Stimulated activated naive CD8-positive, alpha-beta T cell treated with anti-CD3 and anti-CD28 coated beads, Interleukin-15, Interleukin-2, amounts not matched to agents 100 ng/mL and 50 ng/mL, for 24 hours (primary cell): ENCODE measurements around the gene GAS1.

ENCODE experiments used
- H3K27ac Mint-ChIP-seq: one replicate; pipeline ENCODE4 v1.8.0; 2021; ENCODE audit warnings: mild to moderate bottlenecking, mixed read lengths
- H3K27me3 Mint-ChIP-seq: one replicate; pipeline ENCODE4 v1.8.0; 2021; ENCODE audit warnings: mixed read lengths
- H3K36me3 Mint-ChIP-seq: one replicate; pipeline ENCODE4 v1.8.0; 2021; ENCODE audit warnings: low read depth, mixed read lengths
- H3K4me1 Mint-ChIP-seq: one replicate; pipeline ENCODE4 v1.8.0; 2021; ENCODE audit warnings: low read depth, mixed read lengths
- H3K4me3 Mint-ChIP-seq: one replicate; pipeline ENCODE4 v1.8.0; 2021; ENCODE audit warnings: mild to moderate bottlenecking, mixed read lengths
- H3K9me3 Mint-ChIP-seq: one replicate; pipeline ENCODE4 v1.8.0; 2021; ENCODE audit warnings: mixed read lengths

The GAS1 gene, protein sequence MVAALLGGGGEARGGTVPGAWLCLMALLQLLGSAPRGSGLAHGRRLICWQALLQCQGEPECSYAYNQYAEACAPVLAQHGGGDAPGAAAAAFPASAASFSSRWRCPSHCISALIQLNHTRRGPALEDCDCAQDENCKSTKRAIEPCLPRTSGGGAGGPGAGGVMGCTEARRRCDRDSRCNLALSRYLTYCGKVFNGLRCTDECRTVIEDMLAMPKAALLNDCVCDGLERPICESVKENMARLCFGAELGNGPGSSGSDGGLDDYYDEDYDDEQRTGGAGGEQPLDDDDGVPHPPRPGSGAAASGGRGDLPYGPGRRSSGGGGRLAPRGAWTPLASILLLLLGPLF

DNA sequence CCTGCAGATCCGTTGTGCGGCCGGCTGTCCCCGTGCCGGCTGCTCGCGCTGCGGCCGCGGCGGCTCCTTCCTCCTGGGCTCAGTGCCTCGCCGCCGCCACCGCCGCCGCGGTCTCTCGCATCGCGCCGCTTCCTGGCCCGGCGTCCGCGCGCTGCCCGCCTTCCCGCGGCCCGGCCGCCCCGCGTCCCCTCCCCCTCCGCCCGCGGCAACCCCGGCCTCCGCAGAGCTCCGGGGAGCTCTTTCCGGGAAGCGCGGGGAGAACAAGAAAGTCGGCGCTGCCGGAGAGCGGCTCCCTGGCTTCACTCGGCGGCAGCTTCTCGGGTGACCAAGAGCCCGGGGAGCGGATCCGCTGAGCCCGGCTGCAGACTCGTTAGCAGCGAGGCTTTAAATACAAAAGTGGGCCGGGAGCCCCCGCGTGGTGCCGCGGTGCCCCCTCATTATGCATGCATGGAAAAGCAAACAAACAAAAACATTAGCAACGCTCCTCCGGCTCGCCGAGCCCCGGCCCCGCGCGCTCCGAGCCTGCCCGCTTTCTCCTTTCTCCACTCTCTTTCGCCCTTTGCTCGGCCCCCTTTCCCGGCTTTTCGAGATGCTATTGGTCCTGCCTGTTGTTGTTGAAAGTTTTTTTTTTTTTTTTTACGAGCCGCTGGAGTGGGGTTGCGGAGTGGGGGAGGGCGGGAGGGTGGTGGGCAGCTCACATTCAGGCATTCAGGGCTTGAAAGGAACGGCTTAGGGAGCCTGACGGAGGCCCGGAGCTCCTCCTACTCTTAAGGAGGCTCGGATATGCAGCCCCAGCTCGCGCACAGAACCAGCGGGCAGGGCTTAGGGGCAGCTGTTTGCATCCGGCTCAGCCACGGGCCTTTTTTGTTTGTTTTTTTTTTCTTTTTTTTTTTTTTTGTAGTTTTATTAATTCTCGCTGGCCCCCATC is at the start of gene GAS1:
TSS of gene GAS1 (minus strand) at position 361 of the 928 bp plus-strand sequence. CDS start 727 bp downstream, outside the sequence.
- H3K4me3 Mint-ChIP-seq = peak within 1 kb of the TSS; percentile 80
- H3K27ac Mint-ChIP-seq = no peak within 1 kb of the TSS
- peaks cover 20% of the 10 kb centered on the region for H3K4me1 Mint-ChIP-seq
- peaks cover 38% of the 10 kb centered on the region for H3K27me3 Mint-ChIP-seq
- no peaks in the 10 kb centered on the region for H3K9me3 Mint-ChIP-seq
- no peaks in the 10 kb centered on the region for H3K36me3 Mint-ChIP-seq

GRCh38 chr9:86994231-86994630 is 46.9 kb upstream of the GAS1 start:
- H3K36me3 Mint-ChIP-seq = no peaks in the 10 kb centered on the region
- no peaks in the 10 kb centered on the region for H3K9me3 Mint-ChIP-seq
- no peaks in the 10 kb centered on the region for H3K4me1 Mint-ChIP-seq
- peaks cover 31% of the 10 kb centered on the region for H3K27me3 Mint-ChIP-seq
- H3K4me3 Mint-ChIP-seq = no peak overlapping the region
- no peak overlapping the region for H3K27ac Mint-ChIP-seq

- Mint-ChIP-seq H3K27me3 (peaks cover 35% of the 10 kb centered on the region), H3K9me3 (no peaks in the 10 kb centered on the region), H3K36me3 (no peaks in the 10 kb centered on the region)
Observed at GRCh38 chr9:86993830-86994229, 46.5 kb upstream of the GAS1 start.

DNA sequence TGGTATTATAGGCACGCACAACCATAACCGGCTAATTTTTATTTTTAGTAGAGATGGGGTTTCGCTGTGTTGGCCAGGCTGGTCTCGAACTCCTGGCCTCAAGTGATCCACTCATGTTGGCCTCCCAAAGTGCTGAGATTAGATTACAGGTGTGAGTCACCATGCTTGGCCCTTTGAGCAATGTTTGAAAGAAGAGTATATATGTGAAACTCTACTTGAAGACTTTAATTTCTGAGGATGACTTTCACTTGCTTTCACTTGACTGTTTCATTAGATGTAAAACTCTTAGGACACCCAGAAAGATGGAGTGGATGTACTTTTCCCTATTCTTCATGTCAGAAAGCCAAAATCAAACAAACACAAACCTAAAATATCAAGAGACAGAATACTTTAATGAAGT is 43.8 kb upstream of the GAS1 start:
- Mint-ChIP-seq H3K36me3 (no peaks in the 10 kb centered on the region), H3K4me1 (no peaks in the 10 kb centered on the region), H3K27ac (no peak overlapping the region), H3K27me3 (peaks cover 33% of the 10 kb centered on the region), H3K9me3 (no peaks in the 10 kb centered on the region), H3K4me3 (no peak overlapping the region)

More at GRCh38 chr9:86993830-86994229, 46.5 kb upstream of the GAS1 start:
- Mint-ChIP-seq H3K4me1 (no peaks in the 10 kb centered on the region), H3K27ac (no peak overlapping the region), H3K4me3 (no peak overlapping the region)

DNA sequence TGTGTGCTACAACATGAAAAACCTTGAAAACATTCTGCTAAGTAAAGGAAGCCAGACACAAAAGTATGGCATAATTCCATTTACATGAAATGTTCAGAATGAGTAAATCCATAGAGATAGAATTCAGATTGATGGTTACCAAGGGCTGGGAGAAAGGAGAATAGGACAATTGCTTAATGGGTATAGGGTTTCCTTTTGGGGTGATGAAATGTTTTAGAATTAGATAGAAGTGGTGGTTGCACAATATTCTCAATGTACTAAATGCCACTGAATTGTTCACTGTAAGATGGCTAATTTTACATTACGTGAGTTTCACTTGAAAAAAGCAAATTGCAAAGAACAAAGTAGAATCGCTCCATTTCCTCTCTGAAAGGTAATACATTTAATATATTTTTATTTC is 43.0 kb upstream of the GAS1 start:
- no peak overlapping the region for H3K27ac Mint-ChIP-seq
- H3K4me3 Mint-ChIP-seq = no peak overlapping the region
- H3K27me3 Mint-ChIP-seq = peaks cover 25% of the 10 kb centered on the region
- no peaks in the 10 kb centered on the region for H3K9me3 Mint-ChIP-seq
- H3K4me1 Mint-ChIP-seq = no peaks in the 10 kb centered on the region
- no peaks in the 10 kb centered on the region for H3K36me3 Mint-ChIP-seq

DNA sequence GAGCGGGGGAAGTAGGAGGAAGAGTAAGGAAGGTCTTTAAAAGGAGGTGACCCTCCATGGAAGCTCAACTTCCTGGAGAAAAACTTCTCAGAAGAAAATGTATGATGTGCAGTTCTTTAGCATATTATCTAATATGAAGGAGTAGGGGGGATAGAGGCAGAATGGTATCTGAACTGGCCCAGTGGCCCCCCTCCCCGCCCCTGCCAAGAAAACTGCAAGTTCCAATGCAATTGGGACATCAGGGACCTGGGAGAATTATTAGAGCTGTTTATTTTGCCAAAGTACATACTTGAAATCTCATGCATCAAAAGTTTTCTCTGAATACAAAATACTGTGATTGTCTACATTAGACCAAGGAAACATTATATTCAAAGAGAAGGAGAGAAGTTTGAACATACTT is 40.6 kb upstream of the GAS1 start:
- no peak overlapping the region for H3K4me3 Mint-ChIP-seq
- no peak overlapping the region for H3K27ac Mint-ChIP-seq
- no peaks in the 10 kb centered on the region for H3K4me1 Mint-ChIP-seq
- H3K9me3 Mint-ChIP-seq = no peaks in the 10 kb centered on the region
- peaks cover 18% of the 10 kb centered on the region for H3K27me3 Mint-ChIP-seq
- H3K36me3 Mint-ChIP-seq = no peaks in the 10 kb centered on the region

DNA sequence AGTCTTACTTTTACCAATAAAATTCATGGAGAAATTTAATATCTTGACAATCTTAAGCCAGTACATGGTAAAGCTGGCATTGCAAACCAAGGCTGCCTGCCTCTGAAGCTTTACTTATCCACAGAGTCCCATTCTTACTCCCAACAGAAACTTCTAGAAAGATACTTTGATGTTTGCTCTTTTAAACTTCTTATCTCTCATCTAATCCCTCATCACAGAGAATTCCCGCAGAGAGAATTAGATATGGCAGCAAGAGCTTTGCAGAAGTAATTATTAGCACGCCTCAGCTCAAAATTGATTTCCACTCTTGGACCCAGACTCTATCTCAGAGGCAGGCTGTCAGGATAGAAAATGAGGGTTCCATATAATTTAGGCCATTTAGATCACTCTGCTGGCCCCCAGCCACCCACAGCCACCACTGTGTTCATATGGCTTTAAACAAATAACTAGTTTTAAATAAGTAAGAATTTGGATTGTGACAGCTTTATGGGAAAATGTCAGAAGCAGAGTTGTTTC is 37.9 kb upstream of the GAS1 start:
- Mint-ChIP-seq H3K27ac (no peak overlapping the region), H3K4me3 (no peak overlapping the region), H3K4me1 (no peaks in the 10 kb centered on the region), H3K36me3 (no peaks in the 10 kb centered on the region), H3K27me3 (peaks cover 15% of the 10 kb centered on the region), H3K9me3 (no peaks in the 10 kb centered on the region)

DNA sequence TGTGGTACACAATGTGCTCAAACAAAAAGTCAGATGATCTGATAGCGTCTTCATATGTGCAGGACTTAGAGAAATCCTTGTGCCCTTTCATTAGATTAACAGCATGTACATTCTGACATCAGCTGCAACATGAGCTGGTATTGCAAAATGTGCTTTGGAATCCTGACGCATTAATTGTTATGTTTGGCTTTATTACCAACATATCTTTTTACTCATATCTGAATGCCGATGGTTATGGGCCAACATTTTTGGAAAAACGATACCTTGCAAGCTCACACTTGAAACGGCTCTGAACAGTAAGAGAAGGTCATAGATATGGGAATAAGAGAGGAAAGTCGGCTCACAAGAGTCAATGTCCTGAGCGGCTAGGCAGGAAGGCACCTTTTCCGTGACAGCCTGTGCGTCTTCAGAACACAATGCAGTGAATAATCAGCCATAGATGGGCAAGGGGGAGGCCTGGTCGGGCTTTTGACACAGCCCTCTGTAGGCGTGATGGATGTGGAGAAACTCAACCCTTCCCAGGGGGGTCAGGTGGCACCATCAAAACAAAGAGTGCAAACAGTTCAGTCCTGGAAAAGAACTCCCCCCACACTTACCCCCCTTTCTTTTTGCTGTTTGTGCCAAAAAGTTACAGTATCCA is 36.4 kb upstream of the GAS1 start:
- H3K27me3 Mint-ChIP-seq = peaks cover 9% of the 10 kb centered on the region
- no peaks in the 10 kb centered on the region for H3K36me3 Mint-ChIP-seq
- H3K4me3 Mint-ChIP-seq = no peak overlapping the region
- H3K4me1 Mint-ChIP-seq = no peaks in the 10 kb centered on the region
- H3K27ac Mint-ChIP-seq = no peak overlapping the region
- H3K9me3 Mint-ChIP-seq = no peaks in the 10 kb centered on the region

DNA sequence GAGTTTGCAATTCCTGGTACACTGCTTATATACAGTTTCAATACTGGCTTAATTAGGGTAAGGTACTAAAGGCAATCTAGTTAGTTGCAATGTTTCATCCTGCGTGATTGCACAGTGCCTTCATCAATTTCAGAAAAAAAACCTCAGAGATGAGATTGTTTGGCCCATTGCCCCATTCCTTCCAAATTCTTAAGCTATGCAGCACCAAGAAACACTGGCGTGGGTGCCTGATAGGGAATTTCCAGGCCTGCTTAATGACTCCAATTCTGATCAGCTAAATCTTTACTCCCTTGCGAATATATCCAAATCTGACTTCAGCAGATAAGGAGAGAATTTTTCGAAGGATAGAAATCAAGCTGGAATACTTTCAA is 35.9 kb upstream of the GAS1 start:
- H3K36me3 Mint-ChIP-seq = no peaks in the 10 kb centered on the region
- H3K4me3 Mint-ChIP-seq = no peak overlapping the region
- H3K9me3 Mint-ChIP-seq = no peaks in the 10 kb centered on the region
- no peak overlapping the region for H3K27ac Mint-ChIP-seq
- H3K4me1 Mint-ChIP-seq = no peaks in the 10 kb centered on the region
- peaks cover 9% of the 10 kb centered on the region for H3K27me3 Mint-ChIP-seq

DNA sequence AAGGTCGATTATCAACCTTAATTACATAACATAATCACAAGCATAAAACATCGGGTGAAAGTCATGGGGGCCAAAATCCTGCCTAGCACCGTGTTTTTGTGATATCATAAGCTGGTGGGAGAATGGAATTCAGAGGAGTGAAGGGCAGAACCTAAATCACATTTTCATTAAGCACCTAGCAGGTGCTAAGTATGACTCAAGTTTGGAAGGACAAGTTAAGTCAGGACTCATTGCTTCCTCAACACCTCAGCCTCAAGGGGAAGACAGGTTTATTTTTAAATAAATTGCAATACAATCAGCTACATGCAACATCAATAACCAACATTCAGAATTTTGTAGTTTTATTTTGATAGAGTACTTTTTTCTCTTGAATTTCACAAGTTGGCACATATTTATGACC is 33.5 kb upstream of the GAS1 start:
- H3K36me3 Mint-ChIP-seq = no peaks in the 10 kb centered on the region
- H3K27me3 Mint-ChIP-seq = peaks cover 17% of the 10 kb centered on the region
- H3K27ac Mint-ChIP-seq = no peak overlapping the region
- no peaks in the 10 kb centered on the region for H3K4me1 Mint-ChIP-seq
- H3K9me3 Mint-ChIP-seq = no peaks in the 10 kb centered on the region
- no peak overlapping the region for H3K4me3 Mint-ChIP-seq

DNA sequence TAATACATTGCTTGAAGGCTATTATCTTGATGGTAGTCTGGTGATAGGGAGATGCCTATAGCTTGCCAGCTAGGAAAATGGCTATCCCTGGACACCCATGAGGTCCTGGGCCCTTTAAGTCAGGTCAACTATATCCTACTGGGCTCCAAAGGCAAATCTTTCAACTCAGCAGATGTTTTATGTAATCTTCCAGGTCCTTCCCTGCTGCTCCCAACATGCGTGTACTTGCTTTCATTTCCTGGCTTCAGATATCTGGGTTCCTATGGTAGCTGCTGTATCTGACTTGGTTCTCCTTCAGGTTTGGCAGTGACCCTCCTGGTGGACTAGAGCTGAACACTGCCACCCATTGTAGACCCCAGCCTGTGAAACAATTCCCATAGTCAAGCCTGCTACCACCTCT is 32.4 kb upstream of the GAS1 start:
- no peak overlapping the region for H3K27ac Mint-ChIP-seq
- no peaks in the 10 kb centered on the region for H3K36me3 Mint-ChIP-seq
- peaks cover 23% of the 10 kb centered on the region for H3K27me3 Mint-ChIP-seq
- H3K9me3 Mint-ChIP-seq = no peaks in the 10 kb centered on the region
- no peak overlapping the region for H3K4me3 Mint-ChIP-seq
- no peaks in the 10 kb centered on the region for H3K4me1 Mint-ChIP-seq

GRCh38 chr9:86978922-86979474 is 31.7 kb upstream of the GAS1 start:
- peaks cover 28% of the 10 kb centered on the region for H3K27me3 Mint-ChIP-seq
- no peak overlapping the region for H3K27ac Mint-ChIP-seq
- no peaks in the 10 kb centered on the region for H3K36me3 Mint-ChIP-seq
- no peaks in the 10 kb centered on the region for H3K4me1 Mint-ChIP-seq
- H3K9me3 Mint-ChIP-seq = no peaks in the 10 kb centered on the region
- no peak overlapping the region for H3K4me3 Mint-ChIP-seq

DNA sequence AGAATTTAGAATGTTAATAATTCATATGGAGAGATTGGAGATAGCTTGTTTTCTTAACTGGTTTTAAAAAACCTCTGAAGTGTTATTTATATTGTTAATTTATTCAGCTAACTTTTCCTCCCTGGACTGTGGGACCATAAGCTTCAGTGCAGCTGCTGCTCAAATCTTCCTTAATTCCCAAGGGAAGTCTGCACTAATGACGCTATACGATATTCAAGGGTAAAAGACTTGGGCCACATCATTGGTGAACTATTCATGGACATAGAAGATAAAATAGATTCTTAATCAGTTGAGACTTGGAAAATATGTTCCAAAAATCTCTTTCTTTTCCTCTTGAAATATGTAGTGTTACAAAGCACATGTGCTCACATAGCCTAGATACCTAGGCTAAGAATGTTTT is 31.1 kb upstream of the GAS1 start:
- peaks cover 34% of the 10 kb centered on the region for H3K27me3 Mint-ChIP-seq
- no peaks in the 10 kb centered on the region for H3K9me3 Mint-ChIP-seq
- no peak overlapping the region for H3K27ac Mint-ChIP-seq
- H3K36me3 Mint-ChIP-seq = no peaks in the 10 kb centered on the region
- no peak overlapping the region for H3K4me3 Mint-ChIP-seq
- H3K4me1 Mint-ChIP-seq = no peaks in the 10 kb centered on the region

DNA sequence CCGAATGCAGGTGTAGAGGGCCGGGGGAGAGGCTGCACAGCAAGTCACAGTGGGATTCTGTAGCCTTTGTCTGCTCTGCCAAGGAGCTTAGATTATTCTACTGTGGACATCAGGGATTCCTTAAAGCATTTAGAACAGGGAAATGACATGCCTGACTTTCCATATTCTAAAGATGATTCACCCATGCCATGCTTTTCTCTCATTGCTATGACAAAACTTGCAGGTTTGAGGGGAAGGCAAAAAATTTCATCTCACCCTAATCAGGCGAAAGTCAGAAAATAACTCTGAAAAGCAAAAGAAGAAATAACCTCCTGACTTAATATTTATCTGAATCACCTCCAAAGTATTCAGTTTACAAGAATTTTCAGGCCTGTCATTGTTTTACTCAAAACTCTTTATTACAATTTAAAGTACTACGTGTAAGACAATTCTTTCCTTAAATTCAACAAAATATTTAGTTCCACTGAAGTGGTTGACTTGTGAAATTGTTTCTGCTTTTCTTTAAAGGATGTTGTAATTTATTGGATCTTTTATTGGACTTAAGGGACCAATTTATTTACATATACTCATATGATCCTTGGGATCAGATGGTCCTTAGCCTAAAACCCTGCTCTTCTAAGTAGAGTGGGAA is 30.0 kb upstream of the GAS1 start:
- H3K9me3 Mint-ChIP-seq = no peaks in the 10 kb centered on the region
- H3K36me3 Mint-ChIP-seq = no peaks in the 10 kb centered on the region
- H3K27ac Mint-ChIP-seq = no peak overlapping the region
- peaks cover 42% of the 10 kb centered on the region for H3K27me3 Mint-ChIP-seq
- no peaks in the 10 kb centered on the region for H3K4me1 Mint-ChIP-seq
- H3K4me3 Mint-ChIP-seq = no peak overlapping the region
